Mesenchymal stem cell (in vitro differentiated cells and primary cell): ENCODE results near the gene SH3TC1.
A peak's percentile ranks its signal among the peaks of the same experiment; 100 is the strongest.

Experiments used
- DNase-seq: peaks from one replicate; pipeline ENCODE4 v3.0.0-alpha.2; 2013
- H2AFZ ChIP-seq: one replicate; pipeline ENCODE4 v1.6.1; 2013; ENCODE audit warnings: low read depth, mild to moderate bottlenecking, control low read depth, inconsistent platforms, low read length, moderate library complexity
- H2AK5ac ChIP-seq: 2 replicates; pipeline ENCODE4 v1.6.1; 2013; ENCODE audit warnings: low read length, moderate library complexity, mild to moderate bottlenecking, inconsistent platforms; ENCODE audit not compliant: severe bottlenecking
- H2BK120ac ChIP-seq: one replicate; pipeline ENCODE4 v1.6.1; 2013; ENCODE audit warnings: low read depth, mild to moderate bottlenecking, inconsistent platforms, low read length, moderate library complexity
- H2BK12ac ChIP-seq, 2 experiments: one replicate each; pipeline ENCODE4 v1.6.1; 2013; ENCODE audit warnings: inconsistent platforms in 2 of 2, low read length in 2 of 2, mild to moderate bottlenecking in 2 of 2, moderate library complexity in 2 of 2, control low read depth in 1 of 2
- H2BK15ac ChIP-seq: one replicate; pipeline ENCODE4 v1.6.1; 2013; ENCODE audit warnings: mild to moderate bottlenecking, low read depth, inconsistent platforms; ENCODE audit not compliant: poor library complexity, severe bottlenecking
- H2BK5ac ChIP-seq: 2 replicates; pipeline ENCODE4 v1.6.1; 2013; ENCODE audit warnings: low read depth, mild to moderate bottlenecking, low read length, control low read depth, inconsistent platforms; ENCODE audit not compliant: poor library complexity, severe bottlenecking
- H3K14ac ChIP-seq, 2 experiments: one replicate each; pipeline ENCODE4 v1.6.1; 2013; ENCODE audit warnings: inconsistent platforms in 2 of 2, low read length in 2 of 2, control low read depth in 1 of 2, mild to moderate bottlenecking in 1 of 2, moderate library complexity in 1 of 2
- H3K18ac ChIP-seq, 2 experiments: one replicate each; pipeline ENCODE4 v1.6.1; 2013; ENCODE audit warnings: inconsistent platforms in 2 of 2, low read length in 2 of 2, control low read depth in 1 of 2, low read depth in 1 of 2, mild to moderate bottlenecking in 1 of 2
- H3K23ac ChIP-seq, 2 experiments: one replicate each; pipeline ENCODE4 v1.6.1; 2013; ENCODE audit warnings: inconsistent platforms in 2 of 2, low read length in 2 of 2, mild to moderate bottlenecking in 2 of 2, moderate library complexity in 2 of 2, control low read depth in 1 of 2
- H3K27ac ChIP-seq: 2 replicates; pipeline ENCODE4 v1.5.1; 2013; ENCODE audit warnings: mild to moderate bottlenecking, moderate library complexity, low read length, control low read depth, inconsistent platforms; ENCODE audit not compliant: poor library complexity, severe bottlenecking
- H3K27me3 ChIP-seq, 2 experiments: 2 replicates each; pipeline versions ENCODE4 v1.6.1 to v1.7.0; 2013; ENCODE audit warnings: low read length in 2 of 2, mild to moderate bottlenecking in 2 of 2, moderate library complexity in 2 of 2, control low read depth in 1 of 2, inconsistent platforms in 1 of 2; ENCODE audit not compliant: control insufficient read depth in 1 of 2, insufficient read depth in 1 of 2
- H3K36me3 ChIP-seq, 2 experiments: 2 replicates each; pipeline versions ENCODE4 v1.6.1 to v1.7.0; 2013; ENCODE audit warnings: low read length in 2 of 2, control low read depth in 1 of 2, inconsistent platforms in 1 of 2, low read depth in 1 of 2, mild to moderate bottlenecking in 1 of 2; ENCODE audit not compliant: insufficient read depth in 2 of 2, control insufficient read depth in 1 of 2
- H3K4ac ChIP-seq, 2 experiments: one replicate each; pipeline ENCODE4 v1.6.1; 2013; ENCODE audit warnings: inconsistent platforms in 2 of 2, low read length in 2 of 2, mild to moderate bottlenecking in 2 of 2, moderate library complexity in 2 of 2, control low read depth in 1 of 2, low read depth in 1 of 2
- H3K4me1 ChIP-seq: 2 replicates; pipeline ENCODE4 v1.6.1; 2013; ENCODE audit warnings: low read depth, low read length, control low read depth; ENCODE audit not compliant: control insufficient read depth, insufficient read depth
- H3K4me2 ChIP-seq: 2 replicates; pipeline ENCODE4 v1.6.1; 2013; ENCODE audit warnings: low read length, mild to moderate bottlenecking, inconsistent platforms; ENCODE audit not compliant: poor library complexity, severe bottlenecking
- H3K4me3 ChIP-seq, 2 experiments: 2 replicates each; pipeline versions ENCODE4 v1.5.1 to v1.7.0; 2013; ENCODE audit warnings: low read length in 2 of 2, mild to moderate bottlenecking in 2 of 2, control low read depth in 1 of 2, low read depth in 1 of 2; ENCODE audit not compliant: insufficient read depth in 1 of 2
- H3K79me1 ChIP-seq: replicated peaks from 2 replicates; pipeline ENCODE4 v1.6.1; 2013; ENCODE audit warnings: mild to moderate bottlenecking, control low read depth, low read length, inconsistent platforms; ENCODE audit not compliant: poor library complexity, severe bottlenecking
- H3K9ac ChIP-seq: 2 replicates; pipeline ENCODE4 v1.7.0; 2013; ENCODE audit warnings: mild to moderate bottlenecking, low read length, moderate library complexity
- H3K9me3 ChIP-seq: 2 replicates; pipeline ENCODE4 v1.7.0; 2013; ENCODE audit warnings: mild to moderate bottlenecking, low read length; ENCODE audit not compliant: control insufficient read depth
- H4K8ac ChIP-seq: one replicate; pipeline ENCODE4 v1.6.1; 2013; ENCODE audit warnings: inconsistent platforms, mild to moderate bottlenecking, low read length, moderate library complexity
- H4K91ac ChIP-seq: one replicate; pipeline ENCODE4 v1.6.1; 2013; ENCODE audit warnings: mild to moderate bottlenecking, low read length, inconsistent platforms
- WGBS: methylation state at CpG from one replicate; pipeline ENCODE4 v1.1.7; 2013; ENCODE audit warnings: mixed read lengths; 5-methylcytosine and 5-hydroxymethylcytosine counted together

SH3TC1 gene

GRCh38 chr4:8201321-8201781 is 2.3 kb downstream of the SH3TC1 start:
- Histone ChIP-seq H3K23ac (no peak overlapping the region), H3K4ac (peak overlapping the region in 1 of 2 experiments; percentile 19), H3K36me3 (peaks cover 0 to 27% of the 10 kb centered on the region in 2 experiments), H2AFZ (no peak overlapping the region), H2BK12ac (peak overlapping the region; percentile 12 to 38), H2BK15ac (peak overlapping the region; percentile 64), H4K91ac (peak overlapping the region; percentile 52), H4K8ac (no peak overlapping the region), H2BK5ac (no peak overlapping the region), H3K27me3 (peaks cover 0 to 3% of the 10 kb centered on the region in 2 experiments), H3K4me3 (peak overlapping the region in 1 of 2 experiments; percentile 73), H3K79me1 (peaks cover 32% of the 10 kb centered on the region), H3K27ac (no peak overlapping the region), H3K18ac (peak overlapping the region in 1 of 2 experiments; percentile 18), H3K4me2 (peak overlapping the region; percentile 12), H3K9ac (peak overlapping the region; percentile 32), H3K9me3 (no peaks in the 10 kb centered on the region), H3K4me1 (peaks cover 65% of the 10 kb centered on the region), H2BK120ac (no peak overlapping the region), H2AK5ac (no peak overlapping the region), H3K14ac (no peak overlapping the region)
- 57% methylated on average over 9 of the region's 9 CpGs for WGBS
- DNase-seq, result no peak

- WGBS, result 91% methylated on average over 17 of the region's 21 CpGs
- Histone ChIP-seq H2AK5ac (no peak overlapping the region), H3K9me3 (no peaks in the 10 kb centered on the region), H3K14ac (peak overlapping the region in 1 of 2 experiments; percentile 46), H3K23ac (peak overlapping the region in 1 of 2 experiments; percentile 28), H3K18ac (no peak overlapping the region), H2BK120ac (no peak overlapping the region), H3K36me3 (peaks cover 0 to 28% of the 10 kb centered on the region in 2 experiments), H3K27ac (no peak overlapping the region), H3K4me1 (peaks cover 65% of the 10 kb centered on the region), H4K8ac (peak overlapping the region; percentile 16), H2BK15ac (peak overlapping the region; percentile 37), H3K4ac (no peak overlapping the region), H3K4me3 (no peak overlapping the region), H2BK5ac (no peak overlapping the region), H3K4me2 (no peak overlapping the region), H3K79me1 (peaks cover 32% of the 10 kb centered on the region), H2AFZ (no peak overlapping the region), H3K9ac (no peak overlapping the region), H4K91ac (peak overlapping the region; percentile 34), H2BK12ac (no peak overlapping the region), H3K27me3 (peaks cover 0 to 3% of the 10 kb centered on the region in 2 experiments)
- no peak for DNase-seq
Observed at GRCh38 chr4:8202108-8203051, 3.3 kb downstream of the SH3TC1 start.

- Histone ChIP-seq H3K27ac (no peak overlapping the region), H3K27me3 (peaks cover 0 to 3% of the 10 kb centered on the region in 2 experiments), H4K8ac (no peak overlapping the region), H3K4me2 (no peak overlapping the region), H4K91ac (peak overlapping the region; percentile 34), H3K4ac (no peak overlapping the region), H3K4me3 (no peak overlapping the region), H2BK120ac (no peak overlapping the region), H3K23ac (no peak overlapping the region), H3K79me1 (peaks cover 32% of the 10 kb centered on the region), H3K4me1 (peaks cover 63% of the 10 kb centered on the region), H3K9me3 (no peaks in the 10 kb centered on the region), H3K36me3 (peaks cover 0 to 34% of the 10 kb centered on the region in 2 experiments), H2BK5ac (no peak overlapping the region), H3K9ac (no peak overlapping the region), H2BK15ac (no peak overlapping the region), H3K18ac (no peak overlapping the region), H2AK5ac (no peak overlapping the region), H2AFZ (no peak overlapping the region), H3K14ac (peak overlapping the region in 1 of 2 experiments; percentile 66), H2BK12ac (no peak overlapping the region)
- 83% methylated on average over 7 of the region's 7 CpGs for WGBS
- DNase-seq, result no peak
Observed at GRCh38 chr4:8203052-8203401, 3.9 kb downstream of the SH3TC1 start.

- no peak for DNase-seq
- H2BK12ac ChIP-seq, result no peak overlapping the region
- H4K91ac ChIP-seq, result peak overlapping the region; percentile 12
- no peak overlapping the region for H2BK120ac ChIP-seq
- H3K14ac ChIP-seq, result peak overlapping the region in 1 of 2 experiments; percentile 35
- no peak overlapping the region for H2AFZ ChIP-seq
- no peak overlapping the region for H4K8ac ChIP-seq
- no peak overlapping the region for H2BK15ac ChIP-seq
- H2BK5ac ChIP-seq, result no peak overlapping the region
- H3K4me1 ChIP-seq, result peaks cover 57% of the 10 kb centered on the region
- H3K23ac ChIP-seq, result no peak overlapping the region
- peaks cover 0 to 39% of the 10 kb centered on the region in 2 experiments for H3K36me3 ChIP-seq
- no peak overlapping the region for H3K18ac ChIP-seq
- H3K9me3 ChIP-seq, result no peaks in the 10 kb centered on the region
- H3K27ac ChIP-seq, result no peak overlapping the region
- no peak overlapping the region for H2AK5ac ChIP-seq
- H3K9ac ChIP-seq, result no peak overlapping the region
- H3K27me3 ChIP-seq, result peaks cover 0 to 4% of the 10 kb centered on the region in 2 experiments
- no peak overlapping the region for H3K4ac ChIP-seq
- 84% methylated on average over 8 of the region's 10 CpGs for WGBS
- peaks cover 32% of the 10 kb centered on the region for H3K79me1 ChIP-seq
- H3K4me2 ChIP-seq, result no peak overlapping the region
- H3K4me3 ChIP-seq, result no peak overlapping the region
Observed at GRCh38 chr4:8203817-8204216, 4.7 kb downstream of the SH3TC1 start.
